BJ (cell line): ENCODE results near the gene TUFT1. TPM values are rescaled to one million over a fixed set of nuclear protein-coding genes. Genes with fewer than 3 reads are reported as not detected.

ENCODE experiments used
- CTCF ChIA-PET: fragments of 350-600 bp; formaldehyde crosslinking; extraction: SDS; loops from one replicate; lab custom pipeline; 2021; ENCODE audit warnings: antibody characterized with exemption, inconsistent platforms; lab: Yijun Ruan, JAX
- POLR2A ChIA-PET: fragments of 300-600 bp; sonication (Branson Sonifier 250); formaldehyde crosslinking; extraction: SDS; loops from one replicate; lab custom pipeline; 2021; ENCODE audit warnings: antibody characterized with exemption; lab: Charles Lee
- DNase-seq: peaks from one replicate; pipeline ENCODE4 v3.0.0-alpha.2; 2011; ENCODE audit warnings: low read depth
- H3K27me3 ChIP-seq: 2 replicates; pipeline ENCODE4 v1.6.0; 2011; ENCODE audit warnings: low read length; ENCODE audit not compliant: control insufficient read depth, insufficient read depth
- H3K36me3 ChIP-seq: 2 replicates; pipeline ENCODE4 v1.5.1; 2011; ENCODE audit warnings: low read length; ENCODE audit not compliant: control insufficient read depth, insufficient read depth
- H3K4me3 ChIP-seq: 2 replicates; pipeline ENCODE4 v1.5.1; 2011; ENCODE audit warnings: low read depth, mild to moderate bottlenecking, control low read depth, low read length
- CTCF ChIP-seq: IDR thresholded peaks from 2 replicates; pipeline ENCODE4 v1.5.1; 2011; ENCODE audit warnings: low read depth, mild to moderate bottlenecking, control low read depth, inconsistent platforms, low read length, moderate library complexity; ENCODE audit not compliant: insufficient read depth
- polyA plus RNA-seq: library from polyadenylated mRNA; depleted of rRNA; stranded (reverse); fragments of >200 nt; gene quantifications from 2 replicates; pipeline ENCODE4 v1.2.3, GENCODE V29; 2011

The TUFT1 gene
- polyA plus RNA-seq, 1 experiment = 14.3 TPM

- CTCF ChIA-PET = no interaction called here
- H3K27me3 ChIP-seq = no peaks in the 10 kb centered on the region
- no peak for DNase-seq
- no peak overlapping the region for H3K4me3 ChIP-seq
- TF ChIP-seq CTCF = no peak
- POLR2A ChIA-PET = no interaction called here
- H3K36me3 ChIP-seq = no peaks in the 10 kb centered on the region
Measured at GRCh38 chr1:151545542-151545941, 5.4 kb downstream of the TUFT1 start.

- CTCF ChIA-PET = no interaction called here
- Histone ChIP-seq H3K4me3 (no peak overlapping the region), H3K36me3 (no peaks in the 10 kb centered on the region), H3K27me3 (no peaks in the 10 kb centered on the region)
- no peak for TF ChIP-seq CTCF
- no peak for DNase-seq
- POLR2A ChIA-PET = no interaction called here
Measured at GRCh38 chr1:151546011-151546925, 6.2 kb downstream of the TUFT1 start.

- no peak overlapping the region for H3K4me3 ChIP-seq
Measured at GRCh38 chr1:151547119-151547899, 7.2 kb downstream of the TUFT1 start.

GRCh38 chr1:151547900-151548230 is 7.8 kb downstream of the TUFT1 start:
- no peaks in the 10 kb centered on the region for H3K27me3 ChIP-seq
- H3K36me3 ChIP-seq = no peaks in the 10 kb centered on the region
- H3K4me3 ChIP-seq = no peak overlapping the region
- DNase-seq = no peak
- ChIA-PET POLR2A (no interaction called here), CTCF (interaction anchor here (0.7 kb wide), 1 partner anchor 187 kb away, joined by 3 read pairs; no protein-coding TSS in a partner anchor)
- no peak for TF ChIP-seq CTCF

More at GRCh38 chr1:151547119-151547899, 7.2 kb downstream of the TUFT1 start:
- H3K36me3 ChIP-seq = no peaks in the 10 kb centered on the region
- H3K27me3 ChIP-seq = no peaks in the 10 kb centered on the region
- TF ChIP-seq CTCF = no peak
- DNase-seq = peak; percentile 95
- CTCF ChIA-PET = interaction anchor here (0.6 to 0.7 kb wide), 2 partner anchors 46 to 187 kb away, joined by 3 to 4 read pairs; no protein-coding TSS in a partner anchor
- POLR2A ChIA-PET = no interaction called here

GRCh38 chr1:151549199-151549598 is 9.1 kb downstream of the TUFT1 start:
- TF ChIP-seq CTCF = no peak
- DNase-seq = no peak
- Histone ChIP-seq H3K36me3 (no peaks in the 10 kb centered on the region), H3K4me3 (no peak overlapping the region), H3K27me3 (no peaks in the 10 kb centered on the region)
- ChIA-PET POLR2A (interaction anchor here (0.5 kb wide), 1 partner anchor 82 kb away, joined by 11 read pairs; no protein-coding TSS in a partner anchor), CTCF (interaction anchor here (1.3 to 2.0 kb wide), 2 partner anchors 45 to 105 kb away, joined by 5 to 7 read pairs; no protein-coding TSS in a partner anchor)
